Lower leg skin (tissue), 3 donors: ENCODE measurements around the gene PTPRCAP.

Experiments
- CTCF ChIP-seq, 3 donors: fragments of 450-650 bp; IDR thresholded peaks; one replicate each; pipeline ENCODE4 v1.5.1; 2016; ENCODE audit warnings: antibody characterized with exemption in 3 of 3, mild to moderate bottlenecking in 3 of 3, moderate library complexity in 2 of 3
- POLR2A ChIP-seq, 2 donors: fragments of 450-650 bp; IDR thresholded peaks; one replicate each; pipeline ENCODE4 v1.6.1; 2016 to 2017; ENCODE audit warnings: antibody characterized with exemption in 2 of 2, mild to moderate bottlenecking in 1 of 2, moderate library complexity in 1 of 2

- no peak for TF ChIP-seq CTCF (IDR thresholded peaks at IDR 0.05)
- TF ChIP-seq POLR2A (IDR thresholded peaks at IDR 0.05): no peak
Measured at GRCh38 chr11:67431346-67432249, 5.9 kb downstream of the PTPRCAP start.
